Epithelial cell of proximal tubule (primary cell): ENCODE measurements around the gene SKAP1. TPM values are rescaled to one million over a fixed set of nuclear protein-coding genes. Genes with fewer than 3 reads are reported as not detected.

Experiments
- DNase-seq: peaks from one replicate; pipeline ENCODE4 v3.0.0-alpha.2; 2011; ENCODE audit warnings: low read depth
- H3K4me3 ChIP-seq: 2 replicates; pipeline ENCODE4 v1.5.1; 2011; ENCODE audit warnings: low read depth, mild to moderate bottlenecking, low read length
- total RNA-seq: library from RNA; depleted of rRNA; stranded (reverse); fragments of >200 nt; gene quantifications from 2 replicates; pipeline ENCODE4 v1.2.3, GENCODE V29; 2015
- TF ChIP-seq, protein P1 (sequence below): conservative IDR thresholded peaks from 2 replicates; pipeline ENCODE4 v1.5.1; 2012; ENCODE audit warnings: low read depth, mild to moderate bottlenecking, low read length

SKAP1 gene
- total RNA-seq, 1 donor from 2014 or later: 11.4 TPM

DNA sequence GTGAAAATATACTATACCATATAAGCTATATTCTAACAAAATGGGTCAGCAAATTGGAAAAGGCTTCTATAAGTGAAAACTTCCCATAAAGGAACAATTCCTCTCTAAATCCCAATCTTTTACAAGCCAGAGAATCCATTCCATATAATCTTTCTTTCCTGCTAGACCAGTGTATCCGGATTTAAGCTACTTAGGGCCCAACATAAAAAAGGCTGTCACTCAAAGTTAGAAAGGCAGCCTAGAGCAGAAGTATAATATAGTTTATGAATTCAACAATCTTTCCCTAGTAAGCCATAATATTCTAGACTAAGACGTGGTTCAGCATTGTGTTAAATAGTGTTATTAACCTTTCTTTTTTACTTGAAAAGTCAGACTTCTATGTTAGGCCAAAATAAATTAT lies 93.0 kb downstream of the SKAP1 start:
- no peak overlapping the region for H3K4me3 ChIP-seq
- TF ChIP-seq, protein P1, sequence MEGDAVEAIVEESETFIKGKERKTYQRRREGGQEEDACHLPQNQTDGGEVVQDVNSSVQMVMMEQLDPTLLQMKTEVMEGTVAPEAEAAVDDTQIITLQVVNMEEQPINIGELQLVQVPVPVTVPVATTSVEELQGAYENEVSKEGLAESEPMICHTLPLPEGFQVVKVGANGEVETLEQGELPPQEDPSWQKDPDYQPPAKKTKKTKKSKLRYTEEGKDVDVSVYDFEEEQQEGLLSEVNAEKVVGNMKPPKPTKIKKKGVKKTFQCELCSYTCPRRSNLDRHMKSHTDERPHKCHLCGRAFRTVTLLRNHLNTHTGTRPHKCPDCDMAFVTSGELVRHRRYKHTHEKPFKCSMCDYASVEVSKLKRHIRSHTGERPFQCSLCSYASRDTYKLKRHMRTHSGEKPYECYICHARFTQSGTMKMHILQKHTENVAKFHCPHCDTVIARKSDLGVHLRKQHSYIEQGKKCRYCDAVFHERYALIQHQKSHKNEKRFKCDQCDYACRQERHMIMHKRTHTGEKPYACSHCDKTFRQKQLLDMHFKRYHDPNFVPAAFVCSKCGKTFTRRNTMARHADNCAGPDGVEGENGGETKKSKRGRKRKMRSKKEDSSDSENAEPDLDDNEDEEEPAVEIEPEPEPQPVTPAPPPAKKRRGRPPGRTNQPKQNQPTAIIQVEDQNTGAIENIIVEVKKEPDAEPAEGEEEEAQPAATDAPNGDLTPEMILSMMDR: no peak

DNA sequence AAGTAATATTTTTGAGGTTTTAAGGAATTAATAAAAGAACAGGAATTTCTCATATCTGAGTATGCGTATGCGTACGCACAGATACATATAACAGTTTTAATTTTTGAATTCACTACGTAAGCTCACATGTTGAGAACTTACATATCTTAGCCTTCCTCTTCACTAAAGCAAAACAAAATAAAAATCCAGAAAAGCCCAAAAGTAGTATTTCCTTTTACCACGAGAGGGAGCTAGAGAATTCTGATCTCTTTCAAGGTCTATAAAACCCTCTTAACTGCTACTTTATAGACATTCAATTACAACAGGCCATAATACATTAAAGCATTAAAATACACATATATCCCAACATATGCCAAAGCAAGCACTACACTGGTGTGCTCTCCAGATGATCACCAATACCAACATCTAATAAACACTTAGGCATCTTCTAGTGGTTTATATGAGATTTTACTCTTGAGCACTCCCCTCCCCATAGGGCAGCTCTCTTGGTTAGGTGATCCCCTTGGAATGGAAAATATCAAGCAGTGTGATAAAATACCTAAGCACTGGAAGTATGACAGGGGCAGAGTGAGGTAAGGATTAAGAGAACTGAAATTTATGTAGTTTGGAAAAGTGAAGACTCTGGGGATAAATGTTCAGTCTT lies 94.0 kb downstream of the SKAP1 start:
- TF ChIP-seq, protein P1: peak; percentile 72

More for the DNA sequence above, 93.0 kb downstream of the SKAP1 start:
- DNase-seq: no peak

DNA sequence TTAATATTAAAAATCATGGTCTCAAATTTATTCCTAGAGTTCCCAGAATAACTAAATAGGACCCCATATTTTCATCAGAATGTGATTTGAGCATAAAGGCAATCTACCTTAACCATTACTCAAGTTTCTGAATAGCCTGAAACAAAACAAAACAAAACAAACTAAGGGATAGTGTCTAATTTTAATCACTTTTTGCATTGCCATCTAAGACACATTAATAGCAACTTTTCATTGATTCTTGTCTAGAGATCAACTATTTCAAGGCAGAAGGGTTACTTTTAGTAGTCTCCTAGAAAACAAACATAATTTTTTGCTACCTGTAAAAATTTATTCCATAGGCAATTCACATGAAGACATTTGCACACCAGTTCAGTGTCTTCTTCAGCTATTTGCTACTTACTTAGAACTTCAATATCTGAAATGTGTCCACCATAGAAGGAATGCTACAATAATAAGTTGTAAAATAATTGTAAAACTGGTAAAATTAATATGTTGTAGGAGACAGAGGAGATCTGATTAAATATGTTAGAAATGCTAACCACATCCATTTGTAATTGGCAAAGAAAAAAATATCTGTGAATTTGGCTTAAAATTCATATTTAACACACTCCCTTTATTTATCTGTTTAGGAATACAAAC lies 94.7 kb downstream of the SKAP1 start:
- H3K4me3 ChIP-seq: no peak overlapping the region
- TF ChIP-seq, protein P1: no peak
- DNase-seq: no peak

More for the DNA sequence above, 94.0 kb downstream of the SKAP1 start:
- H3K4me3 ChIP-seq: no peak overlapping the region
- no peak for DNase-seq

DNA sequence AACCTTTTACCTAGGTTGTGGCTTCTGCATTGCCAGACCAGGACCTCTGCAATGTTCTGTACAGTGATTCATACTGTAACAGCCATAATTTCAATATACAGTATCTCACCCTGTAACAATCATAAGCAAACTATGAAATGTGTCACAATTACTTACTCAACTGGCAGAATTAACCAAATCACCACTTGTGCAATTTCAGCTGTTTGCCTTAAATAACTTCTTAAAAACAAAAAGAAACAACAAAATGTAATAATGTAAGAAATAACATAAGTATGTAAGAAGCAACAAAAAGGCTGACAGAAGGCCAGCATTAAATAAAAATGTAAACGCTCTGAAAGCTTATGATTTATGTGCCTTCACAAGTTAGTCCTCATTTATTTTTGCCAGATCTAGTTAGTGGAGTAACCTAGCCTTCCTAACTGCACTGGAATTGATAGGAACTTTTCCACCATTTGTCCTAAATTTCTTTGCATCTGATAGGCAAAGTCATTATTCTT lies 96.9 kb downstream of the SKAP1 start:
- TF ChIP-seq, protein P1: no peak
- no peak overlapping the region for H3K4me3 ChIP-seq
- no peak for DNase-seq

DNA sequence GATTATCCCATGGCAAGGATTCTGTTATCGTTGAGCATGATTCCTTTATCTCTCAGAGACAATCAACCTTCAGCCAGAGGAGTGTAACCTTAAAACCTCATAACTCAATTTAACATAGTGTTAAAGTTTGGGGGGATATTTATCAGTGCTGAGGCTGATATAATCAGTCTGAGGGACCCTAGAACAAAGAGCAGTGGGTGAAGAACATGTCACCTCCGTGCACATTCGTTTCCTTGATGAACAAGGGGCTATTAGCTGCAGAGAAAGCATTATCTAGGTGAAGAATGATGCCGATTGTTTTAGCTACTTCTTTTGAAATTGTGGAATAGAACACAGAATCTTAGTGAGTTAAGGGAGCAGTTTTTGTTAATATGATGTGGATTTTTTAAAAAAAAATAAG lies 99.1 kb downstream of the SKAP1 start:
- no peak overlapping the region for H3K4me3 ChIP-seq
- TF ChIP-seq, protein P1: no peak

DNA sequence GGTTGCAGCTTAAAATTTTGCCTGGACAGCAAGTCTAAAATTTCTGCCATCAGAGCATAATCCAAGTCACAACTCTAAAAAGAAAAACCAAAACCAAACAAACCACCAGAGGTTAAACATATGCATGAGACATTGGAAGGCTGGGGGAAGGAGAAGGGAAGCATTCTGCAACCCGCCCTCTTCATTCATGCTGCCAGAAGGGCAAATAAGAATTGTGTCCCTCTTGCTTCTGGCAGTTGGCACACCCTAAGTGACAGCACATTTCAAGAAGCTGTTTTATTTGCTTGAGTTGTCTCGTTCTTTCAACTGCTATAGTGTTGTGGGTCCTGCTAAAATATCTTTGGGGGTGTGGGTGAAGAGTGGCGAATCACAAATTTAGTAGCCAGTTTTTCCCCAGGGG lies 99.6 kb downstream of the SKAP1 start:
- TF ChIP-seq, protein P1: no peak
- DNase-seq: no peak

More for the DNA sequence above, 99.1 kb downstream of the SKAP1 start:
- no peak for DNase-seq

More for the DNA sequence above, 99.6 kb downstream of the SKAP1 start:
- no peak overlapping the region for H3K4me3 ChIP-seq
